CD4-positive, alpha-beta T cell (primary cell): ENCODE results near the gene SEPTIN3. TPM values are rescaled to one million over a fixed set of nuclear protein-coding genes. Genes with fewer than 3 reads are reported as not detected.
"Not testable (repeated sequence)": the region's sequence is repeated elsewhere in the genome, so short reads cannot be mapped to it uniquely, and the experiment has no call there.

Experiments used
- ATAC-seq: fragments of 200-7000 bp; cut with Tn5 transposase; one replicate; pipeline ENCODE4 v1.10.0; 2022; ENCODE audit warnings: mild to moderate bottlenecking; ENCODE audit not compliant: poor library complexity
- CTCF ChIA-PET: fragments of 350-600 bp; sonication (Branson Sonifier 250); formaldehyde crosslinking; loops from one replicate; lab custom pipeline; 2021; ENCODE audit warnings: antibody characterized with exemption, inconsistent platforms; lab: Charles Lee
- POLR2A ChIA-PET: fragments of 350-600 bp; sonication (Branson Sonifier 250); formaldehyde crosslinking; loops from one replicate; lab custom pipeline; 2021; ENCODE audit warnings: antibody characterized with exemption, inconsistent platforms; lab: Charles Lee
- DNase-seq, 14 experiments: peaks; one replicate each; pipeline ENCODE4 v3.0.0-alpha.2; 2013 to 2020; ENCODE audit warnings: mixed read lengths in 2 of 14
- H3K27ac ChIP-seq, 2 donors: one replicate each; pipeline versions ENCODE4 v1.5.1 to v1.7.0; 2013; ENCODE audit warnings: low read length in 2 of 2, low read depth in 1 of 2, mild to moderate bottlenecking in 1 of 2
- H3K27me3 ChIP-seq, 2 experiments: 1 replicate in 1 of 2; 2 replicates in 1 of 2; pipeline versions ENCODE4 v1.6.1 to v1.7.0; 2013; ENCODE audit warnings: low read length in 2 of 2, control low read depth in 1 of 2, mild to moderate bottlenecking in 1 of 2, moderate library complexity in 1 of 2; ENCODE audit not compliant: insufficient read depth in 2 of 2, control insufficient read depth in 1 of 2
- H3K36me3 ChIP-seq: one replicate; pipeline ENCODE4 v1.6.1; 2013; ENCODE audit warnings: low read length, control low read depth; ENCODE audit not compliant: insufficient read depth
- H3K4me1 ChIP-seq: one replicate; pipeline ENCODE4 v1.6.1; 2013; ENCODE audit warnings: low read length, control low read depth; ENCODE audit not compliant: insufficient read depth
- H3K4me3 ChIP-seq: one replicate; pipeline ENCODE4 v1.5.1; 2013; ENCODE audit warnings: mild to moderate bottlenecking, low read length, moderate library complexity
- H3K9me3 ChIP-seq, 2 experiments: 1 replicate in 1 of 2; 2 replicates in 1 of 2; pipeline versions ENCODE4 v1.6.1 to v1.7.0; 2013; ENCODE audit warnings: low read length in 2 of 2, mild to moderate bottlenecking in 2 of 2, control low read depth in 1 of 2, moderate library complexity in 1 of 2; ENCODE audit not compliant: control insufficient read depth in 1 of 2, insufficient read depth in 1 of 2
- H3K27ac Mint-ChIP-seq: one replicate; pipeline ENCODE4 v1.8.0; 2020; ENCODE audit warnings: mixed read lengths
- H3K27me3 Mint-ChIP-seq: one replicate; pipeline ENCODE4 v1.8.0; 2021; ENCODE audit warnings: mixed read lengths
- H3K36me3 Mint-ChIP-seq: one replicate; pipeline ENCODE4 v1.8.0; 2021; ENCODE audit warnings: low read depth, mixed read lengths
- H3K4me1 Mint-ChIP-seq: one replicate; pipeline ENCODE4 v1.8.0; 2021; ENCODE audit warnings: low read depth, mixed read lengths
- H3K4me3 Mint-ChIP-seq: one replicate; pipeline ENCODE4 v1.8.0; 2020; ENCODE audit warnings: mild to moderate bottlenecking, mixed read lengths
- H3K9me3 Mint-ChIP-seq: one replicate; pipeline ENCODE4 v1.8.0; 2020; ENCODE audit warnings: mixed read lengths
- intact Hi-C, 2 experiments: fragments of 100-400 bp; cut with DNase I in 1 of 2; cut with micrococcal nuclease in 1 of 2; formaldehyde crosslinking; loops; one replicate each; pipeline versions ENCODE4 v1.15.1 to v1.9.0; 2023 to 2025; cut with DNase I, micrococcal nuclease
- total RNA-seq, 174 experiments: library from RNA in 2 of 174; stranded (reverse) in 2 of 174; gene quantifications; one replicate each; pipeline ENCODE4 v1.2.3 and lab custom pipeline; 2021 to 2026
- TF ChIP-seq, protein P1 (sequence below): fragments of 200-600 bp; IDR thresholded peaks from one replicate; pipeline ENCODE4 v1.8.0; 2022; ENCODE audit warnings: antibody characterized with exemption, mild to moderate bottlenecking

SEPTIN3 gene
- total RNA-seq, 2 experiments from 2014 or later = 0.20 to 0.22 TPM

DNA sequence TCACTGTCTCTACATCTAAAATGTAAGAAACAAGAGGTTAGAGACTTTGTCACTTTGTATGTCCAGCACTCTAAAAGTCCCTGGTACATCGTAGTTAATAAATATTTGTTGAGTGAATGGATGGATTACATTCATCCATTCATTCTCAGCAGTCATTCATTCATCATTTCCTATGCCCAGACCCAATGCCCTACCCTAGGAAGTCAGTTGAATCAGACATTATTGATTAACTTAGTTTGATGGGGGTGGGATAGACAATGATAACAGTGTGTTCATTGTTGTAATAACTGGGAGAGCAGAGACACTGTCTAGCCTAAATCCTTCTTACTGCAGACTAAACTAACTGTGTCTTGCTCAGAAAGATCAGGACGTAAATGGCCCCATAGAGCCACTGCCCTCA, 21.1 kb upstream of the SEPTIN3 start:
- H3K27ac ChIP-seq = no peak overlapping the region
- DNase-seq (no peak), ATAC-seq (no peak)
- no peak overlapping the region for H3K4me3 Mint-ChIP-seq
- no peak overlapping the region for H3K4me3 ChIP-seq
- no peaks in the 10 kb centered on the region for H3K27me3 Mint-ChIP-seq
- H3K4me1 Mint-ChIP-seq = peaks cover 14% of the 10 kb centered on the region
- ChIA-PET CTCF (interaction anchor here (1.5 kb wide), 1 partner anchor 281 kb away, joined by 3 read pairs; no protein-coding TSS in a partner anchor), POLR2A (interaction anchor here (0.7 to 0.9 kb wide), 2 partner anchors 132 to 497 kb away, joined by 3 read pairs; partner anchors contain the start of gene SMDT1)
- no peak overlapping the region for H3K27ac Mint-ChIP-seq
- H3K4me1 ChIP-seq = peaks cover 25% of the 10 kb centered on the region
- no peaks in the 10 kb centered on the region for H3K9me3 ChIP-seq
- H3K36me3 ChIP-seq = no peaks in the 10 kb centered on the region
- intact Hi-C loops = no loop called here
- H3K9me3 Mint-ChIP-seq = no peaks in the 10 kb centered on the region
- H3K27me3 ChIP-seq = no peaks in the 10 kb centered on the region
- TF ChIP-seq, protein P1, sequence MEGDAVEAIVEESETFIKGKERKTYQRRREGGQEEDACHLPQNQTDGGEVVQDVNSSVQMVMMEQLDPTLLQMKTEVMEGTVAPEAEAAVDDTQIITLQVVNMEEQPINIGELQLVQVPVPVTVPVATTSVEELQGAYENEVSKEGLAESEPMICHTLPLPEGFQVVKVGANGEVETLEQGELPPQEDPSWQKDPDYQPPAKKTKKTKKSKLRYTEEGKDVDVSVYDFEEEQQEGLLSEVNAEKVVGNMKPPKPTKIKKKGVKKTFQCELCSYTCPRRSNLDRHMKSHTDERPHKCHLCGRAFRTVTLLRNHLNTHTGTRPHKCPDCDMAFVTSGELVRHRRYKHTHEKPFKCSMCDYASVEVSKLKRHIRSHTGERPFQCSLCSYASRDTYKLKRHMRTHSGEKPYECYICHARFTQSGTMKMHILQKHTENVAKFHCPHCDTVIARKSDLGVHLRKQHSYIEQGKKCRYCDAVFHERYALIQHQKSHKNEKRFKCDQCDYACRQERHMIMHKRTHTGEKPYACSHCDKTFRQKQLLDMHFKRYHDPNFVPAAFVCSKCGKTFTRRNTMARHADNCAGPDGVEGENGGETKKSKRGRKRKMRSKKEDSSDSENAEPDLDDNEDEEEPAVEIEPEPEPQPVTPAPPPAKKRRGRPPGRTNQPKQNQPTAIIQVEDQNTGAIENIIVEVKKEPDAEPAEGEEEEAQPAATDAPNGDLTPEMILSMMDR = no peak
- H3K36me3 Mint-ChIP-seq = no peaks in the 10 kb centered on the region

DNA sequence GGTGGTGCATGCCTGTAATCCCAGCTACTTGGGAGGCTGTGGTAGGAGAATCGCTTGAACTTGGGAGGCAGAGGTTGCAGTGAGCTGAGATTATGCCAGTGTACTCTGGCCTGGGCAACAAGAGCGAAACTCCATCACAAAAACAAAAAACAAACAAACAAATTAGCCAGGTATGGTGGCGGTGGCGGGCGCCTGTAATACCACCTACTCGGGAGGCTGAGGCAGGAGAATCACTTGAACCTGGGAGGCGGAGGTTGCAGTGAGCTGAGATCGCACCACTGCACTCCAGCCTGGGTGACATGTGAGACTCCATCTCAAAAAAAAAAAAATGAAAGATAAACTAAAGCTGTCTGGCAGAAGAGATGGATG, 20.3 kb upstream of the SEPTIN3 start:
- H3K4me3 ChIP-seq, H3K36me3 Mint-ChIP-seq, H3K9me3 Mint-ChIP-seq, H3K27ac ChIP-seq, H3K27me3 Mint-ChIP-seq, H3K4me3 Mint-ChIP-seq, ATAC-seq, H3K27me3 ChIP-seq, H3K9me3 ChIP-seq, intact Hi-C loops, H3K27ac Mint-ChIP-seq, H3K36me3 ChIP-seq, CTCF ChIA-PET, DNase-seq: not testable (repeated sequence)
- POLR2A ChIA-PET = interaction anchor here (0.9 kb wide), 1 partner anchor 131 kb away, joined by 3 read pairs; the partner anchor contains the start of gene SMDT1
- peaks cover 14% of the 10 kb centered on the region for H3K4me1 Mint-ChIP-seq
- H3K4me1 ChIP-seq = peaks cover 25% of the 10 kb centered on the region

DNA sequence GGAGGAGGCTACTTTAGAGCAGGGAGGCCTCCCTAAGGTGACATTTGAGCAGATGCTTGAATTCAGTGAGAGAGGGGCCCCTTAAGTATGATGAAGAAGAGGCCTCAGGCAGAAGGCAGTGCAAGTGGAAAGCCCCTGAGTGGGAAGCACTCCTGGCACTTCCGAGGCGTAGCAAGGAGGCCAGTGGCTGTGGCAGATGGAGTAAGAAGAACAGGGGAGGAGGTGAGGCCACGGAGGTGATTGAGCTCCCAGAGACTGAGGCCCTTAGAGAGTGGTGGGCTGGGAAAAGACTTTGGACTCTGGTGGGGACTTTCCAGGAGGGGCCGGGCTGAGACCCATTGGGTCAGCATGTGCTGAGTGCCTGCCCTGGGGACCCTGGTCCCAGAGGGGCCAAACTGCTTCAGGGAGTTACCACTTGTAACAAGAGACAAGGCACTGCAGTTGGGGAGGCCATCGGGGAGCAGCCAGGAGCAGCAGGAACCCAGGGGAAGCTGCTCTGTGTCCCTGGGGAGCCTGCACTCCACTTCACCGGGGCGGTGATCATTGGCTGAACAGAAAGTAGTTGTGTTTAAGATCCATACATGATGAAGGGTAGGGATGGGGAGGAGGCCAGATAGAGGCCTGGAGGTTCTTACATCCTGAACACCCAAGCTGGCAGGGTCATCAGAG, 19.8 kb upstream of the SEPTIN3 start:
- Mint-ChIP-seq H3K4me1 (peaks cover 14% of the 10 kb centered on the region), H3K36me3 (no peaks in the 10 kb centered on the region), H3K4me3 (no peak overlapping the region), H3K27me3 (no peaks in the 10 kb centered on the region), H3K27ac (no peak overlapping the region), H3K9me3 (no peaks in the 10 kb centered on the region)
- Histone ChIP-seq H3K27ac (no peak overlapping the region), H3K4me3 (no peak overlapping the region), H3K27me3 (no peaks in the 10 kb centered on the region), H3K36me3 (no peaks in the 10 kb centered on the region), H3K9me3 (no peaks in the 10 kb centered on the region), H3K4me1 (peaks cover 25% of the 10 kb centered on the region)
- CTCF ChIA-PET = no interaction called here
- intact Hi-C loops = no loop called here
- TF ChIP-seq, protein P1 = no peak
- DNase-seq = no peak
- ATAC-seq = no peak
- POLR2A ChIA-PET = interaction anchor here (1.1 kb wide), 1 partner anchor 117 kb away, joined by 4 read pairs; the partner anchor contains the start of gene SREBF2
